ENCODE results near the gene SLTM.
"Not testable (repeated sequence)": the region's sequence is repeated elsewhere in the genome, so short reads cannot be mapped to it uniquely, and the experiment has no call there.

The SLTM gene

DNA sequence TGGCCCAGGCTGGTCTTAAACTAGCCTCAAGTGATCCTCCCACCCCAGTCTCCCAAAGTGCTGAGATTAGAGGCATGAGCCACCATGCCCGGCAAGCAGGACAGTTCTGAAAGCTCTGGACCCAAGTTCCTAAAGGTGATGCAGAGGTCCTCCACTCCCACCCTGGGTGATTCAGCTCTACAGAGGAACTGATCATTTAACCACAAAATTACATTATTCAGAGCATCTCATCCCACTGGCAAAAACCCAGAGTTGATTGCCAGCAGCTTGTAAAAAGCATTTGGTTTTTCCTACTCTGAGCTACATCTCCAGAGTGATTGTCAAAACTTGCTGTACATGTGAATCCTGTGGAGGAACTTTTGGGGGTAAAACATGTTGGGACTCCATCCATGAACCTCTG lies 60.2 kb downstream of the SLTM start:
- DNase-seq = peak; percentile 79

- peak; percentile 54 for DNase-seq
These were observed 63.0 kb downstream of the SLTM start for GRCh38 chr15:58870451-58870850.

DNA sequence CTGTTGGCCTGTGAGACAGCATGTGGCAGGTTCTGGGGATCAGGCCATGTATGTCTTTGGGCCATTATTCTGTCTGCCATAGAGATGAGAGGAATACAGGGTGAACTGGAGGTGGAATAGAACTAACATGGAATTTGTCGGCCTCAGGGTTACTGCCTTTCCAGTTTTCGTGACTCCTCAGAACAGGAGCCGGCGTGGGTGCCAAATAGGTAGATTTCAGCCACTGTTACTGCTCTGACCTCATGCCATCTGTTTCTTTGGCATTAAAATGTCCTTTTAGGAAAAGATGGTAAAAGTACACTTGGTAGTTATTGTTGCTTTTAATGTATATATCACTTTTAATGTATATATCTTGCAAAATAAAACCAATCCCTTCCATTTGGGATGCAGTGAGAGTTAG lies 65.6 kb downstream of the SLTM start:
- DNase-seq = no peak

DNA sequence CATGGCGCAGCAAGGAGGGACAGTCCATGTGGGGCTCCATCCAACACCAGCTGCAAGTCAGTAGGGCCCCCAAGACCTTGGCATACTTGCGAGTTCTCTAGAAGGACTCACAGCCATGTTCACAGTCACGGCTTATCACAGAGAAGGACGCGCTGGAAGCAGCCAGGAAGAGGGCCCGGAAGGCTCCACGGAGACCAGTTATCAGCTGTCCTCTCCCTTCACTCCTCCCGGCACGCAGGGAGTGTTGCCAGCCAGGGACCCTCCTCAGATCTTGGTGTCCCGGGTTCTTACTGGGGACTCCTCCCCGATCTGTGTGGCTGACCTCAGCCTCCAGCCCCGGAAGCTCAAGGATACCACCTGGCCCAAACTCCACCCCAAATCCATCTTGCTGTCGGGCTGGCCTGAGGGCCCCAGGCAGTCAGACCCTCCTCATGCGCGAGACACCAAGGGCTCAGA lies 68.0 kb downstream of the SLTM start:
- DNase-seq = peak; percentile 20

DNA sequence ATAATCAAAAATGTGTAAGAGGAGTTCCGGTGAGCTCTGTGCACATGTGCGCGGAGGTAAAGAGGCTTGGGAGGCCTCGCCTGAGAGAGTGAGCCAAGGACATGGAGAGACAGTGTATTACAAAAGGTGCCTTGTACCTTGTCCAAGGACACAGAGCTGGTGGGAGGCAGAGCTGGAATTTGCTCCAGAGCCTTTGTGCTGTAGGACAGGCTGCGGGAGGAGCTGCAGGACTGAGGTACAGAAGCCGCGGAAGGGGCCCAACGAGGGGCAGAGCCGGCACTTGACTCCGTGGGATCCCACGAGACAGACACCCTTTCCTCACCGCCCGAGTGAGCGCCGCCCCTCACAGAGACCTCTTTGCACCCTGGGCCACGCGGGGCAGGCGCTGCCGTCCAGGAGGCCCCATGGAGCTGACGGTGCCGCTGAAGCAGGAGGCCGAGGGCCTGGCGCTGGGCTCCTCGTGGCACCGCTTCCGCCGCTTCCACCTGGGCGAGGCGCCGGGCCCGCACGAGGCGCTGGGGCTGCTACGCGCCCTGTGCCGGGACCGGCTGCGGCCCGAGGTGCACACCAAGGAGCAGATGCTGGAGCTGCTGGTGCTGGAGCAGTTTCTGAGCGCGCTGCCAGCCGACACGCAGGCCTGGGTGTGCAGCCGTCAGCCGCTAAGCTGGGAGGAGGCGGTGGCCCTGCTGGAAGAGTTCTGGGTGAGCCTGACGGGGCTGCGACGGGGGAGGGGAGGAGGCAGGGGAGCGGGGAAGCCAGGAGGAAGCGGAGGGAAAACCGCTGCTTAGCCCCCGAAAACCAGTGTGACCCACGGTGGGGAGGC lies 68.7 kb downstream of the SLTM start:
- peak; percentile 42 for DNase-seq

DNA sequence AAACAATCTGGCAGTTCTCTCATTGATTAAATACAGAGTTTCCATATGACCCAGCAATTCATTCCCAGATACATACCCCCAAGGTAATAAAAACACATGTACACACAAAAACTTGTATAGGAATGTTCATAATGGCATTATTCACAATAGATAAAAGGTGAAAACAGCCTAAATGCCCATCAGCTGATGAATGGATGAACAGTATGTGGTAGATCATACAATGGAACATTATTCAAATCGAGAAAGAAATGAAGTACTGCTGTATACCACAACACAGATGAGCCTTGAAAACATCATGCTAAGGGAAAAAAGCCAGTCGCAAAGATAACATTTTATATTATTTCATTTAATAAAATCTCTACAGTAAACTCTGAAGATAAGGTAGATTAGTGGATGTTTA lies 71.2 kb downstream of the SLTM start:
- DNase-seq = no peak

GRCh38 chr15:58856621-58857020 lies 76.9 kb downstream of the SLTM start:
- not testable (repeated sequence) for DNase-seq

DNA sequence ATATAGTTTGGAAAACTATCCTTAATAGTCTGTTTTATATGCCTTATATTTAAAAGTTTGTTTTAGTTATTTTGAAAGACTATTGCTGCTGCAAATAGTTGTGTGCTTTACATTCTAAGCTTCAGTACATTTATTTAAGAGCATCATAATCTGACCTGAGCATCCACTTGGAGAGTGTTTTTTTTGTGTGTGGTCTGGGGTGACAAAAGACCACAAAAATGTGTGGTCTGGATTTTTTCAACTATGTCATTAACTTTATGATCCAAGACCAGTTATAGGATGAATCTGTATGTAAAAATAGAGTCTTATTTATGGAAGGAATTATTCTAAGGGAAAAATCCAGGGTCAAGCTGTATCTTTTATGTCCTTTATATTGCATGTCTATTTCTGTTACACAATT lies 77.4 kb downstream of the SLTM start:
- DNase-seq = peak; percentile 90

DNA sequence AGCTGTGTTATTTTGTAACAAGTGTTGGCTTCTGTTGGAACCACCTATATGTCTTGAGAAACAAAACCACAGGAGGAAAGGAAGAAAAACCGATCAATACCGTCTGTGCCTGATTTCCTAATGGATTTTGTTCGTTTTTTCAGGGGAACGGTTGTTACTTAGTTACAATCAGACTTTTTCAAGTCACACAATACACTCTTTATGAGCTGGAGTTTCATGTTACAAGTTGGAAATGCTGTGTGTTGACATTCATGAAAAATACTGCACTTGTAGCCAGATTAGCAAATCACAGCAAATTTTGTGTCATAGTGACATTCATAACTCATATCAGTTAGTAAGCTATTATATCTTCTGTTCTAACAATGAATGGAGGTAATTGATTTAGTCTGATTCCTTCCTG lies 78.9 kb downstream of the SLTM start:
- DNase-seq = no peak

GRCh38 chr15:58852347-58852746 lies 81.1 kb downstream of the SLTM start:
- peak; percentile 6 for DNase-seq

DNA sequence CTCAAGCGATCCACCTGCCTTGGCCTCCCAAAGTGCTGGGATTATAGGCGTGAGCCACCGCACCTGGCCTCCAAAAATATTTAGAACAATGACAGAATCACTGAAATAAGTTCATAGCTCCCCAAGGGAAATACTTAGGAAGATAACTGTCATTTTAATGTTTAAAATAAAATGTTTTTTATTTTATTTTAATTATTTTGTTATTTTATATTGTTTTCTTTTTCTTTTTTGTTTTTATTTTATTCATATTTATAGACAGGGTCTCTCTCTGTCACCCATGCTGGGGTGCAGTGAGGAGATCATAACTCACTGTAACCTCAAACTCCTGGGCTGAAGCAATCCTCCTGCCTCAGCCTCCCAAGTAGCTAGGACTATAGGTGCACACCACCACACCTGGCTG lies 82.3 kb downstream of the SLTM start:
- DNase-seq = not testable (repeated sequence)

DNA sequence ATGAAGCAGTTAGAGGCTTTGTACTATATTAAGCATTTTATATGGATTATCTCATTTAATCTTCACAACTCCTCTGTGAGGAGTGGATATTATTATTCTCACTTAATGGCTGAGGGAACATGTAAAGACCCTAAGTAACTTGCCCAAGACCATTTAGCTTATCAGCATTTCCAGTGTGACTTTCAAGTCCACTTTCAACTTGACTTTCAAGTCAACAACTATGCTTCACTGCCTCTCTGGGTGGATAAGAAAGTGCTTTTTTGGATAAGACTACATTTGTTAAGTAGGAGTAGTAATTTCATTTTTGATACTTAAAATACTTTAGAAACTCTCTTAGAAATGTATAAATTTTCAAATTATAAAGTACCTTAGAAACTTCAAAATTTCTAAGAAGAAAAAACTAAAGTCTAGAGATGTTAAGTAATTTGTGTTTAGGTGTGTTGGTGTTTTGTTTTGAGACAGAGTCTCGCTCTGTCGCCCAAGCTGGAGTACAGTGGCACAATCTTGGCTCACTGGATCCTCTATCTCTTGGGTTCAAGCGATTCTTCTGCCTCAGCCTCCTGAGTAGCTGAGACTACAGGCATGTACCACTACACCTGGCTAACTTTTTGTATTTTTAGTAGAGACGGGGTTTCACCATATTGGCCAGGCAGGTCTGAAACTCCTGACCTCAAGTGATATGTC lies 90.6 kb downstream of the SLTM start:
- DNase-seq = no peak

DNA sequence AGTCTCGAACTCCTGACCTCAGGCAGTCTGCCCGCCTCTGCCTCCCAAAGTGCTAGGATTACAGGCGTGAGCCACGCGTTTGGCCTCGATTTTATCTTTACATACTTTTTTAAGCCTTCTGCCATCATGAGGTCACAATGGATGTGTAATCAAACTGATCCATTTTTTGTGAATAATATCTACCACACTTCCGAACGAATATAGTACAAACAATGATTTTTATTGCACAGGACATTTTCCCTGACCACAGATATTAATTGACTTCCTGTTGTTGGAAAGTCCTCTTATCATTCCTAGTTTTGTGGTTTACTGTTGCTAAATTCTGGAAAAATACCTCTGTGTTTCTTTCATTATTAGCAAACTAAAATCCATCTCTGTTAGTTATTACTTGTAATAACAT lies 93.4 kb downstream of the SLTM start:
- DNase-seq = peak; percentile 14

- DNase-seq = peak; percentile 7
These were observed 94.0 kb downstream of the SLTM start for GRCh38 chr15:58839485-58839884.

DNA sequence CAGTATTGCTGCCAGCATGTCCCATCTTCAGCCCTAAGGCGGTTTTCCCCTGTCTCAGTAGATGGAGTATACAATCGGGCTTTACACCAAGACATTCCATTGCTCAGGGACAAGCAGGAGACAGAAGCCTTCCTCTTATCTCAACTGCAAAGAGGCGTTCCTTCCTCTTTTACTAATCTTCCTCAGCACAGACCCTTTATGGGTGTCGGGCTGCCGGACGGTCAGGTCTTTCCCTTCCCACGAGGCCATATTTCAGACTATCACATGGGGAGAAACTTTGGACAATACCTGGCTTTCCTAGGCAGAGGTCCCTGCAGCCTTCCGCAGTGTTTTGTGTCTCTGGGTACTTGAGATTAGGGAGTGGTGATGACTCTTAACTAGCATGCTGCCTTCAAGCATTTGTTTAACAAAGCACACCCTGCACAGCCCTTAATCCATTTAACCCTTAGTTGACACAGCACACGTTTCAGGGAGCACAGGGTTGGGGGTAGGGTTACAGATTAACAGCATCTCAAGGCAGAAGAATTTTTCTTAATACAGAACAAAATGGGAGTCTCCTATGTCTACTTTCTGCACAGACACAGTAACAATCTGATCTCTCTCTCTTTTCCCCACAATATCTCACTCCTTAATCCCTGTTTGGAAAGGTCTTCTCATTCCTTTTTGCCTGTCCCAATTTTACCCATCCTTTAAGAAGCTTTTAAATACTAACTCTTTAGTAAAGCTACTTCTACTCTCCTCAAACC lies 99.6 kb downstream of the SLTM start:
- not testable (repeated sequence) for DNase-seq

DNA sequence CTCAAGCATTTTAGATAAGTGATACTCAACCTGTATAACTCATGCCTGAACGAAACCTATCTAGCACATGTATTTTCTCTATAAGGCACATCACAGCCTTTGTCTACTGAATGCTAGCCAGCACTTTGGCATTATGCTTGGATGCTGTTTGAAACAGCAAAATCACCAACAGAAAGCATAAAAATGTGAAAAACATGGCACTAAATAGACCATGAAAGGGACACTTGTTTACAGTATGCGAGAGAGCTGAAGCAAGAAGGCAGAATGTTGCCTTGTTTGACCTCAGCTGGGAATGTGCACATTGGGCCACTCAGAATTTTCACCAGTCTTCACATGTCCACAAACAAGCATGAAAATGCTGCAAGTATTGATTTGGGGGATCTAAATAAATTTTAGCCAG lies 102.9 kb downstream of the SLTM start:
- no peak for DNase-seq
